Activated CD8-positive, alpha-beta memory T cell treated with anti-CD3 and anti-CD28 coated beads for 48 hours (primary cell): ENCODE results near the gene USP2.

Experiments
- DNase-seq, 3 experiments: peaks; one replicate each; pipeline ENCODE4 v3.0.0-alpha.2; 2020; ENCODE audit warnings: low read depth in 2 of 3, low spot score in 2 of 3

The USP2 gene

GRCh38 chr11:119381181-119381988 lies at the start of gene USP2:
USP2 (minus strand) TSS chr11:119381690; CDS start chr11:119373480, 8,210 bp downstream.
- peak; percentile 93 to 98 (median 94) for DNase-seq

DNA sequence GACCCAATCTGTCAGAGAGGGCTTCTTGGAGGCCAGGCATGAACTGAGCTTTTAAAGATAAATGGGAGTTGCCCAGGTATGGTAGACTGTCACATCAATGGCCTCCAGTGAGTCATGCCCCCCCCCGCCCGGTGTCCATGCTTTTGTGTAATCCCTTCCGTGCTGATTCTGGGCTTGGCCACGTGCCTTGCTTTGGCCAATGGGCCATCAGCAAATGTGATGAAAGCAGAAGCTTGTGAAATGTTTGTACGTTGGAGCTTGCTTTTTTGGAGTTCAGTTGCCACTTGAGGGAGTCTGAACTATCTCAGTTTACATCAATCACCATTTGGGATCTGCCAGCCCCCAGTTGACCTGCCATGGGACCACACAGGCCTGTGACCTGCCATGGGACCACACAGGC lies 45.8 kb upstream of the USP2 start:
- no peak for DNase-seq

DNA sequence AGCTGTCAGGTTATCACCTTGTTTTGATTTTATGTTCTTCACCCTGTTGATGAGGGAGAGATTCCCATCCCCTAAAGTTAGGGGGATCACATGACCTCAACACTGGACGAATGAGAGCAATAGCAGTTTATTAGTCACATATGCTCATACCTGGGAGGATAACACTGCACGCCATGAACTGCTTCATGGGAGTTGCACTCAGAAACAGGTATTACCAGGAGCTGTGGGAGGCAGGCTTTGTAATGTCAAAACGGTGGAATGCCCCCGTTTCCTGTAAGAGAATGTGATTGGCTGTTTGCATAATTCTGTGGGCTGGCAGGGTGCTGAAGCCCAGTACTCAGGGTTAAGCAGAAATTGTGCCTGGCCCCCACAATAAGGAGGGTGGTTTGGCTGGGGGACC lies 44.7 kb upstream of the USP2 start:
- no peak for DNase-seq

GRCh38 chr11:119424775-119425174 lies 43.3 kb upstream of the USP2 start:
- DNase-seq = no peak

DNA sequence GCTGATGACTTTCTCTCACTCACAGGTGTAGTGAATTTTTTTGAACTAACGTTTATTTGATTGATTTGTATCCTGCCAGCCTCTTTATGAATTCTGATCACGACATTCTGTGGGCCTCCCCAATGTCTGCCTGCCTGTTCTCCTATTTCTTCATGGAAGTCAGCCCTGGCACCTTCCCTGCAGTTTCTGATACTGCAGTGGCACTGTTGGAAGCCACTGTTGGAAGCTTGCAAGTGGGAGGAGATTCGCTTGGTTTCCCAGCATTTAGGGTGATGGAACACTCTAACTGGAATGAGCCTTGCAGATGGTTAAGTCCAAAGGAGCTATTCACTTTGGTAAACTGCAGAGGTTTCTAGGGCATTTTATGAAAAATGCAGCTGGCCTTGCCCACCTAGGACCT lies 42.8 kb upstream of the USP2 start:
- no peak for DNase-seq

GRCh38 chr11:119423509-119424254 lies 42.2 kb upstream of the USP2 start:
- DNase-seq = no peak

GRCh38 chr11:119422809-119423508 lies 41.5 kb upstream of the USP2 start, which contains the start of gene THY1:
THY1 (minus strand) TSS chr11:119423172; CDS start chr11:119420905, 2,267 bp downstream.
- DNase-seq = no peak

GRCh38 chr11:119421941-119422808 lies 40.7 kb upstream of the USP2 start:
- DNase-seq = no peak

DNA sequence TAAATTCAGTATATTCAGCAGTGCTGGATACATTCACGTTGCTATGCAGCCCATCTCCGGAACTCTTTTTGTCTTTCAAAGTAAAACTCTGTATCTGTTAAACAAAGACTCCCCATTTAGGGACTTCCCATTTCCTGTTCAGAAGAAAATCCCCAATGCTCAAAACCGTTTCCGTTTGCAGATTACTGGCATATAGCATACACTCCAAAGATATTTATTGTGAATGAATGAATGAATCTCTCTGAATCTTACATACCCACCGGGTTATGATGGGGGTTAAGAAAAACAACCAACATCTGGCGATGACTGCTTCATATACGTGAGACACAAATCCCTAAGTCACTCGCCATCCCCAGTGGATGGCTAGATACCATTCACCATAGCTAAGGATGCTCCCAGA lies 39.9 kb upstream of the USP2 start:
- no peak for DNase-seq

DNA sequence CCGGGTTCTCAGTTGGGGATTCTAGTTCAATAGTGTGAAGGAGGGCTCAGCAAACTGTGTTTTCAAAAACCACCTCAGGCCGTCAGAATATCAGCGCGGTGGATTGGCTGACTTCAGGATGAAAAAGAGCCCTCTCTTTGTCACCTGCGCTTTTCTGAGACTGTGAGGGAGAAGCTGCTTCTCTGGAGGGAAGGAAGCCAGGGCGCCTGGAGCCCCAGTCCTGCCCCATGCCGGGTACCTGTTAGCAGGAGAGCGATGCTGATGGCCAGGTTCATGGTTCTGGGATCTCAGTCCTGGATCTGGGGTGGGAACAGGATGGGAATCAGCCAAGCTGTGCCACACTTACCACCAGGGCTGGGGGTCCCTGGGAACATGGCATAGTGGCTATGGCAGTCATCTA lies 39.1 kb upstream of the USP2 start:
- DNase-seq = no peak

GRCh38 chr11:119419834-119420492 lies 38.5 kb upstream of the USP2 start:
- no peak for DNase-seq

- DNase-seq = no peak
These were observed 37.8 kb upstream of the USP2 start for GRCh38 chr11:119419246-119419645.

DNA sequence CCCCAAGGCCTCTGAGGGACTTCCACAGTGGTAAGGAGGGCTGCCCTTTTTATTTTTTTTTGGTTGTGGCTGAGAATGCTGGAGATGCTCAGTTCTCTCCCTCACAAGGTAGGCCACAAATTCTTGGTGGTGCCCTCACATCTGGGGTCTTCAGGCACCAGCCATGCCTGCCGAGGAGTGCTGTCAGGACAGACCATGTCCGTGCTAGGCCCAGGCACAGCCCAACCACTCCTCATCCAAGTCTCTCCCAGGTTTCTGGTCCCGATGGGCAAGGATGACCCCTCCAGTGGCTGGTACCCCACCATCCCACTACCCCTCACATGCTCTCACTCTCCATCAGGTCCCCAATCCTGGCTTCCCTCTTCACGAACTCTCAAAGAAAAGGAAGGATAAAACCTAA lies 37.3 kb upstream of the USP2 start:
- no peak for DNase-seq

- no peak for DNase-seq
These were observed 36.4 kb upstream of the USP2 start for GRCh38 chr11:119417726-119418540.

DNA sequence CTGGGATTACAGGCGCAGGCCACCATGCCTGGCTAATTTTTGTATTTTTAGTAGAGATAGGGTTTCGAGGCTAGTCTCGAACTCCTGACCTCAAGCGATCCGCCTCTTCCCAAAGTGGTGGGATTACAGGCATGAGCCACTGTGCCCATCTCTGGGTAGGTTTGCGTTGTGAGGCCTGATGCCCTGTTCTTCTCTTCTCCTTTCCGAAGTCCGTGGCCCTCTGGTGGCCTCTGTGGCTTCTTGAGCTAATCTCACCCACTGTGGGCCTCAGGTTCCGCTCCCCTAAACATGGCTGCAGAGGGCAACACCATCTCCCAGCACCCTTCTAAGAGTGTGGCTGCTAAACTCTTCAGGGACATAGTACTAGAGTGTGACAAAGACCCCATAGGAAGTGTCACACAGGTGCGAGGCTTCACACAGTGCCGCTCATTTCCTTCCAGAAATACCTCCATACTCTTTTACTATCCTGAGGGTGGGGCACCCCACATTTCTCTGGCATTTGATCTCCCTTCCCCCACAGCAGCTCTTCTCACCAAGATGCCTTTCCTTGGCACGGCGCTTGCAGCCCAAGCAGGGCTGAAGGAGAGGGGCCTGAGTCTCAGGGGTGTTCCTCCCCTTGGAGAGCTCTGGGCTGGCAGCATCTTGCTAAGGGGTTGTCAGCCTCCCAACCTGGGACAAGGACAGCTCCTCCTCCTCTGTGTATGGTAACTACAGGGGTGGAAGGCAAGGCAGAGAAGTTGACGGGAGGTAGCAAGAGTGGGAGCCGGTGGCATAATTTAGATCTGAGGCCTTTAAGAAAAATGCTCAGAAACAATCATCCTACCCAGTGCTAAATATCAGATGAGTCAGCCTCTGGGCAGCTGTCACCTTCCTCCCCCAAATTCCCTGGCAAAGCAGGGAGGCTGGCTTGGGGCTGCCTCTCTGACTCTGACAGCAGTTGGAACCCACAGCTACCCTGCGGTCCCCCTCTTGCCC lies 35.4 kb upstream of the USP2 start:
- DNase-seq = no peak

DNA sequence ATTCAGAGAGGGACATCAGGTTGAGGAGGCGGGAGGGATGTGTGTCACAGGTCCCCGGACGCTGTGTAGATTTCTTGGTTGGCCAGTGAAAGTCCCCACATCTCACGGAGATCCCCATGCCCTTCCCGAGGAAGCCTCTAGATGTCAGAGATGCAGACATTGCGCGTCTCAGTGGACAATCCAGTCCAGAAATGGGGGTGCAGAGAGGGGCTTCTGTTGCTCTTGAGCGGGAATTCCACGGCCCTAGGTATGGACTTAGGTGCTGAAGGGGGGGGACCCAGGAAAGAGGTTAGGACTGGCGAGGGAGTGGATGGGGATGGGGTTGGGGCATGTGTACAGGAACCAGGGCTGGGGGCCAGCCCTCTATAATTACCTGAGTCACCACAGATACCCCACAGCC lies 34.5 kb upstream of the USP2 start:
- no peak for DNase-seq

DNA sequence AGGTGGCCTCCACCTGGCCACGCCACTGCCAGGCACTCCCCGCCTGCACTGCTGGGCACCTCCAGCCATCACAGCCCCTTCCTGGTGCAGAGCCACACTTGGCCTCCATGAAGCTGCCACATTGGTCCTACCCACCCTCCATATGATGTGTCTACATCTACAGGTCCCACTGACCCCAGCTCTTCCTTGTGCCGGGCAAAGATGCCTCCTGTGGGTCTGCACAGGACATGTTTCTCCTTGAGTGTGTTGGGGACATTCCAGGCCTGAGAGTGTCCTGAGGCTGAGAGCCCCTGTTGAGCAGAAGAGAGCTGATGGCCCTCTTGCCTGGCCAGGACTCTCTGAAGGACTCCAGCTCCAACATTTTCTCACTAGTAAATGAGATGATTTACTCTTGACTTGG lies 34.0 kb upstream of the USP2 start:
- DNase-seq = no peak

DNA sequence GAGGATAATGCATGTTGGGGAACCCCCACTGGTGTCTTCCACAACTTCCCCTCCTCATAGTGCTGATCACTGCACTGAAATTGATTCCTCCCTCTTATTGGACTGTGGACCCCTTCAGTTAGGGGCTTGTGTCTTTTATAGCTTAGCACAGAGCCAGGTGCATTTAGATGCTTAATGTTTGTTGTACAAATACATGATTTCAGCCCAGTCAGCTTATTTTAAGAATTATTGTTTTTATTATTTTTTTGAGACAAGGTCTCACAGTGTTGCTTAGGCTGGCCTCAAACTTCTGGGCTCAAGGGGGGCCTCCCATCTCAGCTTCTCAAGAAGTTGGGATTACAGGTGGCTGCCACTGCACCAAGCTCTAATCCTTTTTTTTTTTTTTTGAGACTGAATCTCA lies 33.2 kb upstream of the USP2 start:
- no peak for DNase-seq
